Measurements from ENCODE around the gene MRGPRG.
"Not testable (repeated sequence)": the region's sequence is repeated elsewhere in the genome, so short reads cannot be mapped to it uniquely, and the experiment has no call there.

MRGPRG gene, protein sequence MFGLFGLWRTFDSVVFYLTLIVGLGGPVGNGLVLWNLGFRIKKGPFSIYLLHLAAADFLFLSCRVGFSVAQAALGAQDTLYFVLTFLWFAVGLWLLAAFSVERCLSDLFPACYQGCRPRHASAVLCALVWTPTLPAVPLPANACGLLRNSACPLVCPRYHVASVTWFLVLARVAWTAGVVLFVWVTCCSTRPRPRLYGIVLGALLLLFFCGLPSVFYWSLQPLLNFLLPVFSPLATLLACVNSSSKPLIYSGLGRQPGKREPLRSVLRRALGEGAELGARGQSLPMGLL

DNA sequence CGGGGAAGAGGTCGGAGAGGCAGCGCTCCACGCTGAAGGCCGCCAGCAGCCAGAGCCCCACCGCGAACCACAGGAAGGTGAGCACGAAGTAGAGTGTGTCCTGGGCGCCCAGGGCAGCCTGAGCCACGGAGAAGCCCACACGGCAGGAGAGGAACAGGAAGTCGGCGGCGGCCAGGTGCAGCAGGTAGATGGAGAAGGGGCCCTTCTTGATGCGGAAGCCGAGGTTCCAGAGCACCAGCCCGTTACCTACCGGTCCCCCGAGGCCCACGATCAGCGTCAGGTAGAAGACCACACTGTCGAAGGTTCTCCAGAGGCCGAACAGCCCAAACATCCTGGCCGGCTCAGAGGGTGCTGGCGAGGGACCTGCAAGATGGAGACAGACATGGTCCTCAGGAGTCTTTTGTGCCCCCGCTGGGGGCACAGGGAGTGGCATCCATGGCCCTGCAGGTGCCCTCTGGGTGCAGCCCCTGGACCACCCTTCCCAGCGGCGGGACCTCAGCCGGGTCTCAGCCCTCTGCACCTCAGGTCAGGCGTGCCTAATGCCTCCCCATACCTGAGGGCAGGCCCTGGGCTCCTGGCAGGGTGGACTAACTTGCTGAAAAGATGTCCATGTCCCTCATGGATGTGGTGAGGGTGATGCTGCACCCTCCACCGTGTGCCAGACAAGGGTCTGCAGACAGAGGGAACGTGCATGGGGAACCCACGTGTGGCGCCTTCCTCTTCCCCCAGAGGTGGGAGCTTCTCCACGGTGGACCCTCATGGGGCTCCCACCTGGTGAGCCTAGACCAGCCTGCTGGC lies at the start of gene MRGPRG:
MRGPRG (minus strand) TSS at position 331 of the 798 bp plus-strand sequence; CDS start at position 331, 0 bp downstream.
- no peak within 1 kb of the TSS for H3K27ac ChIP-seq
- no peaks in the 10 kb centered on the region for H4K20me1 ChIP-seq (ENCODE audit: insufficient read depth)
- H3K4me3 ChIP-seq (IDR thresholded peaks at IDR 0.05; ENCODE audit: insufficient read depth, low read depth, low read length): no peak within 1 kb of the TSS
- TF ChIP-seq, protein P1, sequence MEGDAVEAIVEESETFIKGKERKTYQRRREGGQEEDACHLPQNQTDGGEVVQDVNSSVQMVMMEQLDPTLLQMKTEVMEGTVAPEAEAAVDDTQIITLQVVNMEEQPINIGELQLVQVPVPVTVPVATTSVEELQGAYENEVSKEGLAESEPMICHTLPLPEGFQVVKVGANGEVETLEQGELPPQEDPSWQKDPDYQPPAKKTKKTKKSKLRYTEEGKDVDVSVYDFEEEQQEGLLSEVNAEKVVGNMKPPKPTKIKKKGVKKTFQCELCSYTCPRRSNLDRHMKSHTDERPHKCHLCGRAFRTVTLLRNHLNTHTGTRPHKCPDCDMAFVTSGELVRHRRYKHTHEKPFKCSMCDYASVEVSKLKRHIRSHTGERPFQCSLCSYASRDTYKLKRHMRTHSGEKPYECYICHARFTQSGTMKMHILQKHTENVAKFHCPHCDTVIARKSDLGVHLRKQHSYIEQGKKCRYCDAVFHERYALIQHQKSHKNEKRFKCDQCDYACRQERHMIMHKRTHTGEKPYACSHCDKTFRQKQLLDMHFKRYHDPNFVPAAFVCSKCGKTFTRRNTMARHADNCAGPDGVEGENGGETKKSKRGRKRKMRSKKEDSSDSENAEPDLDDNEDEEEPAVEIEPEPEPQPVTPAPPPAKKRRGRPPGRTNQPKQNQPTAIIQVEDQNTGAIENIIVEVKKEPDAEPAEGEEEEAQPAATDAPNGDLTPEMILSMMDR (conservative IDR thresholded peaks at IDR 0.05; ENCODE audit: low read depth, low read length): no peak
- H3K9ac ChIP-seq: no peak within 1 kb of the TSS
- no peaks in the 10 kb centered on the region for H3K4me1 ChIP-seq (ENCODE audit: low read depth, poor library complexity, severe bottlenecking)
- no peak within 1 kb of the TSS for H2AFZ ChIP-seq (ENCODE audit: low read depth)
- H3K4me2 ChIP-seq: no peak within 1 kb of the TSS
- no peaks in the 10 kb centered on the region for H3K79me2 ChIP-seq (ENCODE audit: insufficient read depth, low read depth)
- H3K36me3 ChIP-seq (ENCODE audit: insufficient read depth): no peaks in the 10 kb centered on the region
- H3K27me3 ChIP-seq (ENCODE audit: insufficient read depth, low read depth): peaks cover 72% of the 10 kb centered on the region

DNA sequence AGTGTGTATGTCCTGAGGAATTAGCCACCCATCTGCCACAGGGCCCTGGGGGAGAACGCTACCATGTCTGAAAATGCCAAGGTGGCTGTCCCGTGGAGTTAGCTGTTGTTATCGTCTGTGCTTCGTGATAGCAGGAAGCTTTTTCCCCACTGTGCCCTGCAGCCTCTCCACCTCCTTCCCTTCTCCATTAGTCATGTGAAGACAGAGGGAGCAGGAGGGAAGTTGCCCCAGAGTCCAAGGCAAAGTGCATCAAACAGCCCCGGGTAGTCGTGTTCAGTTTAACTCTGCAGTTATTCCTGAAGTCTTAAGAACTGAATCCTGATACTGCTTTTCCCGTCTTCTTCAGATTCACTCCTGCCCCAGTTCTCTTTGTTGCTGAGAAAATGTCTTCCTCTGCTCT lies 43.9 kb upstream of the MRGPRG start:
- H3K79me2 ChIP-seq (ENCODE audit: insufficient read depth, low read depth): not testable (repeated sequence)

DNA sequence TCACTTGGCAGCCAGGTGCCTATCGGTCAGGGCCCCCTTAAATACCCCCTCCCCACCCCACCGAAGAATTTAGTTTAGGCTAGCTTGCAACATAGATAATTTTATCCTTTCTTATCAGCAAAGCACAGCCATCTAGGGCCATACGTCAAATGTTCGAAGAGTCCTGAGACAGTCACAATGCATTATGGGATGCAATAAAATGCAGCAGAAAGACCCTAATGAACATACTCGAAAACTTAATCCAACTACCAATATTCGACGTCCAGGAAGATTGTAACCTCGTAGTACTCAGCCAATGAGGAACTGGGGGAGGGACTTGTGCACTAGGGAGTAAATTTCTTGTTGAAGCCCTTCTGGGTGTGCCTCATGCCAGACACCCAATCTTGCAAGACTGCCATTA lies 43.2 kb upstream of the MRGPRG start:
- not testable (repeated sequence) for H3K27ac ChIP-seq; H3K36me3 ChIP-seq (ENCODE audit: insufficient read depth); H3K79me2 ChIP-seq (ENCODE audit: insufficient read depth, low read depth); H2AFZ ChIP-seq (ENCODE audit: low read depth); H3K4me2 ChIP-seq; H4K20me1 ChIP-seq (ENCODE audit: insufficient read depth); H3K9ac ChIP-seq; H3K4me1 ChIP-seq (ENCODE audit: low read depth, poor library complexity, severe bottlenecking); H3K4me3 ChIP-seq (IDR thresholded peaks at IDR 0.05; ENCODE audit: insufficient read depth, low read depth, low read length); H3K27me3 ChIP-seq (ENCODE audit: insufficient read depth, low read depth)

More for the DNA sequence above, 43.9 kb upstream of the MRGPRG start:
- not testable (repeated sequence) for H3K4me3 ChIP-seq (IDR thresholded peaks at IDR 0.05; ENCODE audit: insufficient read depth, low read depth, low read length); H4K20me1 ChIP-seq (ENCODE audit: insufficient read depth); H2AFZ ChIP-seq (ENCODE audit: low read depth); H3K27ac ChIP-seq; H3K9ac ChIP-seq; H3K27me3 ChIP-seq (ENCODE audit: insufficient read depth, low read depth); H3K36me3 ChIP-seq (ENCODE audit: insufficient read depth); H3K4me1 ChIP-seq (ENCODE audit: low read depth, poor library complexity, severe bottlenecking); H3K4me2 ChIP-seq

DNA sequence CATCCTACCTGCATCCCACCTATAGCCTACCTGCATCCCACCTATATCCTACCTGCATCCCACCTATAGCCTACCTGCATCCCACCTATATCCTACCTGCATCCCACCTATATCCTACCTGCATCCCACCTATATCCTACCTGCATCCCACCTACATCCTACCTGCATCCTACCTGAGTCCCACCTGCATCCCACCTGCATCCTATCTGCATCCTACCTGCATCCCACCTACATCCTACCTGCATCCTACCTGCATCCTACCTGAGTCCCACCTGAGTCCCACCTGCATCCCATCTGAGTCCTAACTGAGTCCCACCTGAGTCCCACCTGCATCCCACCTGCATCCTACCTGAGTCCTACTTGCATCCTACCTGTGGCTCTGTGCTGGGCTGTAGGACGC lies 38.9 kb upstream of the MRGPRG start:
- H3K79me2 ChIP-seq (ENCODE audit: insufficient read depth, low read depth); H3K9ac ChIP-seq; H2AFZ ChIP-seq (ENCODE audit: low read depth); H3K27ac ChIP-seq; H3K36me3 ChIP-seq (ENCODE audit: insufficient read depth); H3K4me2 ChIP-seq; H3K4me3 ChIP-seq (IDR thresholded peaks at IDR 0.05; ENCODE audit: insufficient read depth, low read depth, low read length); H3K4me1 ChIP-seq (ENCODE audit: low read depth, poor library complexity, severe bottlenecking); H3K27me3 ChIP-seq (ENCODE audit: insufficient read depth, low read depth); H4K20me1 ChIP-seq (ENCODE audit: insufficient read depth): not testable (repeated sequence)

DNA sequence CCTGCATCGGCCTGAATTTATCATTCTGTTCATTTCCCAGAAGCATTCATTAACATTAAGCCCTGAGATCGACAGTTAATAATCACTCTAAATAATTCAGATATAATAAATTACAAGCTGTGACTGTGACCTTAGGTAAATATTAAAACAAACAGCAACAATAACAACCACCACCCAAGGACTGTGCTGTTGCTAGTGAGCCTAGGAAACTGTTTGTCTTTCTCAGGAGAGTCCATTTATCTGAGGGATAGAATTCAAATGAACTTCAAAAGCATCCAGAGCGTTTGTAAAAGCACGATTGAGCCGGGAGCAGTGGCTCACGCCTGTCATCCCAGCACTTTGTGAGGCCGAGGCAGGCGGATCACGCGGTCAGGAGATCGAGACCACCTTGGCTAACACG lies 36.6 kb upstream of the MRGPRG start:
- not testable (repeated sequence) for H3K79me2 ChIP-seq (ENCODE audit: insufficient read depth, low read depth); H4K20me1 ChIP-seq (ENCODE audit: insufficient read depth); H3K4me1 ChIP-seq (ENCODE audit: low read depth, poor library complexity, severe bottlenecking); H3K4me2 ChIP-seq; H3K36me3 ChIP-seq (ENCODE audit: insufficient read depth); H3K4me3 ChIP-seq (IDR thresholded peaks at IDR 0.05; ENCODE audit: insufficient read depth, low read depth, low read length); H3K9ac ChIP-seq; H3K27me3 ChIP-seq (ENCODE audit: insufficient read depth, low read depth); H2AFZ ChIP-seq (ENCODE audit: low read depth); H3K27ac ChIP-seq

DNA sequence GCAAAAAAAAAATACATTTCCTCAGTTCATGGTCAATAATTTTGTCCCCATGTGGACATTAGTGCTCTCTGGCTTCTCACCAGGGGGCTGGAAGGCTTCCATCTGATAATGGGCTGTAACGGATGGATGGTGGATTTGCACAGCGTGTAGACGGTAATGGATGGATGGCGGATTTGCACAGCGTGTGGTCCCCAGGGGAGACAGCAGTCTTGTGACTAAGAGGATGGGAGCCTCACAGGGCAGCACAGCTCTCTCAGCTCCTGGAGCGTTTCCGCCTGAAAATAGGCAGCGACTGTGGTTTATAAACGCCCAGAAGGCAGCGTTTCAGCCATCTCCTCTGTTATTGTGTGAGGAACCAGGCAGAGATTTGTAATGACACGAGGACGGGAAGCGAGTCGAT lies 36.2 kb upstream of the MRGPRG start:
- not testable (repeated sequence) for H4K20me1 ChIP-seq (ENCODE audit: insufficient read depth); H3K9ac ChIP-seq; H3K27me3 ChIP-seq (ENCODE audit: insufficient read depth, low read depth); H3K4me2 ChIP-seq; H3K4me1 ChIP-seq (ENCODE audit: low read depth, poor library complexity, severe bottlenecking); H3K27ac ChIP-seq; H2AFZ ChIP-seq (ENCODE audit: low read depth); H3K4me3 ChIP-seq (IDR thresholded peaks at IDR 0.05; ENCODE audit: insufficient read depth, low read depth, low read length); H3K36me3 ChIP-seq (ENCODE audit: insufficient read depth); H3K79me2 ChIP-seq (ENCODE audit: insufficient read depth, low read depth)

All from KMS-11 (cell line).